Measurements from ENCODE around the gene SCAF8. TPM values are rescaled to one million over a fixed set of nuclear protein-coding genes. Genes with fewer than 3 reads are reported as not detected.

SCAF8 gene
- total and polyA plus RNA-seq, 9 of the 15 experiments (the other 6 are each of a cell fraction or from before 2014, with no cell fraction given): 10.5 to 46.6 (median 23.2) TPM

DNA sequence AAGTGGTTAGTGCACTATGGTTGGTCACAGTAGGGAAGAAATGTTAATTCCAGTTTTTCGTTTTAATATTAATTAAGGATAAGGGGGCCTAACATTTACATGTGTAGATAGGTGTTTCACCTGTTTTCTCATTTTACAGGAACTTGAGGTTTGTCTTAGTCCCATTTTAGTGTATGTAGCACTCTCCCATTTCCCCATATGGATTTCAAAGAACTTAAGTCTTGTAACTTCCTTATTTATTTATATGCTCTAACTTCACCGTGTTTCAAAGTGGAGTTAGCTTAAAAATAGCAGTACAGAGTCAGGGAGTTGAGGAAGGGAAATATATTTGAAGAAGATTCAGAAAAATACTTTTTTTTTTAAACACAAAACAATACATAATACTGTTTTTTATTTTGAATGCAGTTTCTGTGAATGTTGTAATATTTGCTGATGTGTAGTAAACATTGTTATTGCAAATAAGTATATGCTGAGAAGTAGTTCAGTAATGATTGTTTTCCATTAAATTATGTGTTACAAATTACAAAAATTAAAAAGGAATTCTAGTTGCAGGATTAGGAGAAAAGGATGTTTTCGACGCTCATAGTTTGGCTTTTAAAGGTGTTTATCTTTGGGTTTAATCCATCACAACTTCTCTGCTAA lies 3.5 kb downstream of the SCAF8 start:
- intact Hi-C loops (cut with micrococcal nuclease): loop anchor here (10.0 kb wide), 1 partner anchor 1752 kb away; the partner anchor contains the start of gene FBXO5
- no TSS peak for BruUV-seq (replicated peaks)
- 68% methylated on average over 4 of the region's 4 CpGs for WGBS (ENCODE audit: insufficient coverage, low coverage, missing lambda C conversion rate)
- no peak overlapping the region for H3K4me2 ChIP-seq (ENCODE audit: insufficient read depth, low read length)
- ChIA-PET POLR2A (interaction anchor here (1.2 to 3.6 kb wide), 3 partner anchors 10 to 25 kb away, joined by 3 to 17 read pairs (median 6); no protein-coding TSS in a partner anchor), CTCF (ENCODE audit: low intra/inter-chr PET ratio) (no interaction called here)
- peaks cover 86% of the 10 kb centered on the region for H3K79me2 ChIP-seq (ENCODE audit: control insufficient read depth, insufficient read depth, low read length)
- no peaks in the 10 kb centered on the region for H3K9me3 ChIP-seq (replicated peaks; ENCODE audit: control insufficient read depth, insufficient read depth, low read depth, low read length)
- no peak overlapping the region for H2AFZ ChIP-seq (ENCODE audit: low read depth, low read length)
- H3K36me3 ChIP-seq (ENCODE audit: control insufficient read depth, insufficient read depth, low read length): peaks cover 51% of the 10 kb centered on the region
- no peaks in the 10 kb centered on the region for H3K27me3 ChIP-seq (ENCODE audit: control insufficient read depth in 2 of 2, insufficient read depth in 2 of 2, low read length in 2 of 2)
- H3K4me1 ChIP-seq (replicated peaks in 1 of 2; ENCODE audit: control insufficient read depth in 2 of 2, insufficient read depth in 2 of 2, low read length in 2 of 2): peaks cover 21 to 24% of the 10 kb centered on the region in 2 experiments; a peak in 4 of 5 replicates
- TF ChIP-seq RBFOX2 (IDR thresholded peaks at IDR 0.05; ENCODE audit: low read depth, low read length): 0 out of 2 replicates have a peak, but pooled peaks have one; percentile 33
- TF ChIP-seq MXD1 (CRISPR knock-in tag; IDR thresholded peaks at IDR 0.05; ENCODE audit: borderline replicate concordance, poor library complexity, severe bottlenecking): no peak
- peak; percentile 82 for TF ChIP-seq ZNF316 (IDR thresholded peaks at IDR 0.05)
- TF ChIP-seq C11orf30 (IDR thresholded peaks at IDR 0.05; ENCODE audit: low read depth): peak; percentile 59
- no peak for TF ChIP-seq RBM14 (IDR thresholded peaks at IDR 0.05; ENCODE audit: borderline replicate concordance, insufficient read depth, low read depth, low read length)
- TF ChIP-seq ETV1 (tag; conservative IDR thresholded peaks at IDR 0.05; ENCODE audit: low read depth): no peak
- FAIRE-seq (no peak), ATAC-seq (no peak), DNase-seq (ENCODE audit: extremely low read depth in 1 of 4, low spot score in 3 of 4) (no peak)
- peaks cover 12% of the 10 kb centered on the region; the same call in 1 of the 2 replicates for H4K20me1 ChIP-seq (replicated peaks; ENCODE audit: control insufficient read depth, insufficient read depth, low read length)
- H3K4me3 ChIP-seq: no peak overlapping the region
- 0 out of 4 replicates have a peak overlapping the region, but pooled peaks of 1 of the 2 experiments have one; percentile 19 for H3K9ac ChIP-seq (ENCODE audit: insufficient read depth in 1 of 2, low read depth in 2 of 2, low read length in 2 of 2)
- in situ Hi-C loops (cut with MboI): no loop called here
- no peak overlapping the region; the same call in 2 of the 3 replicates for H3K27ac ChIP-seq (ENCODE audit: extremely low read depth, low read depth, low read length)
- H3K9me1 ChIP-seq (ENCODE audit: control insufficient read depth, insufficient read depth, low read length): no peaks in the 10 kb centered on the region

Measured in K562 (cell line).